ENCODE data around the gene STPG3.

Gene STPG3

DNA sequence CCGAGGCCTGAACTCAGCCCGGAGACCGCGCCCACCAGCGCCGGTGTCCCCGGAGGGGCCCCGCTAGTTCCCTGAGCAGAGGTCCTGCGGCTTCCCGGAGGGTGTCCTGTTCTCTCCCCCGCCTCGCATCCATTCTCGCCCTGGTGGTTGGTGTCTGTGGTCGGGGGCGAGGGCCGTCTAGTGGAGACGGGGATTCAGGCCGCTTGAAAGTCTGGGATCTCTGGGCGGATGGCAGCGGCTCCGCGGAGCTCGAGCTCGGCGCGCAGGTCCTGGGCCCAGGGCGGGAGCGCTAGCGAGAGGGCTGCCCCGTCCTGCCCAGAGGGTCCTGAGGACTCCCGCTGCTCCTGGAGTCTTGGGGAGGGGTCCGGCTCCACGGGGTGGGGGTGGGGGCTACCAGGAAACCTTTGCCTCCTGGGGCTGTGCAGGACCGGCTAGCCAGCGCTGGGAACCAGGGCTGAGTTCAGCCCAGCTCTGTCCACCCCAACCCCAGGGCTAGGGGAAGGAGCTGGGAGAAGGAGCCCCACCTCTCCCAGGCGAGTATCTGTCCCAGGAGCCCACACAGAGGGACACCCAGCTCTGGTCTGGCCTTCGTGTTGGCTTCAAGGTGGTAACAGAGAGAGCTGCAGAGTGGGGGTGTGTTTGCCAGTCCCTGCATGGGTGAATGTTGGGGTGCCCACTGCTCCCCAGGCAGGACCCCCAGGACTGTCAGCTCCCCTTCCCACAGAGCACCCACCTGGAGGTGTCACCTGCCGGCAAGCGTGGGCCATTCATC lies 30.4 kb downstream of the STPG3 start:
- no peak for FAIRE-seq

DNA sequence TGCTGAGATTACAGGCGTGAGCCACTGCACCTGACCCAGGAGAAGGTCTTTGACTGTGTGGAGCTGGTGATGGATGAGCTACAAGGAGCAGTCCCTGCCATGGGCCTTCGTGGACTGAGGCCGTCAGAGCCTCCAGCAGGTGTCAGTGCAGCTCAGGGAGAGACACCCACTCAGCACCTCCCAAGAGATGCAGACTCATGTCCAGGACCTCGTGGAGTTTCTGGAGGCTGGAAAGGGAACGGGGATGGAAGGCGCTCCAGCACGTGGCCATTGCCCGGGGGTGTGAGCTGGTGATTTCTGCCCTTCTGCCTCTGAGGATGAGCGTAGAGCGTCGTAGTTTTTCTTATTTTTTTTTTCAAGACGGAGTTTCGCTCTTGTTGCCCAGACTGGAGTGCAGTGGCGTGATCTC lies 35.9 kb downstream of the STPG3 start:
- FAIRE-seq = no peak

DNA sequence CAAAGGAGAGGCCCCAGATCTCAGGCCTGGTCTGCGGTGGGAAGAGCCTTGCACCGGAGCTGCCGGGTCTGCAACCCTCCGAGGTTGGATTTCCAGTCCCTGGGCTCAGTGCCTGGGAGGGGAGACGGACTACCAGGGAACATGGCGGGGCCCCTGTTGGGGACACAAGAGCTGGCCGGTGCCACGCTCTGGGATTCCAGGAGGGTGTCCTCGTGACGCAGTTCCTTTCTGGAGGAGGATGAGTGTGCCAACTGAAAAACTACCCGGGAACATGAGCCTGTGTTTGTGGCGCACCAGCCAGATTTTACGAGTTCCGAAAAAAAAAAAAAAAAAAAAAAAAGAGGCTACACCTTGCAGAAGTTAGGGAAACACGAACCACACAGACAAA lies 42.0 kb downstream of the STPG3 start:
- FAIRE-seq = no peak

DNA sequence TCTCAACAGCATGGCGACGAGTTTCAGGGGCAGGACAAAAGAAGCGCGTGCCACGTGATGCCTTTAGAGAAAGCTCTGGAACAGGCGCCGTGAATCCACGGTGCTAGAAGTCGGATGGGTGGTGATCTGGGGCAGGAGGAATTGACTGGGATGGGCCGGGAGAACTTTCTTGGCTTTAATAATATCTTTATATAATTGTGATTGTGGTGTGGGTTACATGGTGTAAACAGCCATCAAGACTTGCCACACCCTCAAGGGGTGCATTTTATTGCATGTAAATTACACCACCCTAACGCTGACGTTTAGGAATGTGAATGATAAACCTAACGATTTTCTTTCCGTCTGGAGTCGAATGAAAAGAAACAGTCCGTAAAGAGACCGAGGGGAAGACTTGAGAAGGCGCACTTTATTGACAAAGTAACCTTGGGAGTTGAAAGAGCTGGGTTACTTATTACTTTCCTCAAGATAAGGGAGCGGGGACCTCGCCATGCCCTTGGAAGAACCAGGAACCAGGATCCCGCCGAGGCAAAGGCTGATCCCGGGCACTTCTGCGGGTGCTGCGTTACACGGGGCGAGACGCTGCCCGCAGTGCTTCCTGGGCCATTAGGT lies 42.5 kb downstream of the STPG3 start:
- no peak for FAIRE-seq

- FAIRE-seq = no peak
Measured at GRCh38 chr9:137294091-137294680, 43.1 kb downstream of the STPG3 start.

- no peak for FAIRE-seq
Measured at GRCh38 chr9:137294681-137295237, 43.7 kb downstream of the STPG3 start.

DNA sequence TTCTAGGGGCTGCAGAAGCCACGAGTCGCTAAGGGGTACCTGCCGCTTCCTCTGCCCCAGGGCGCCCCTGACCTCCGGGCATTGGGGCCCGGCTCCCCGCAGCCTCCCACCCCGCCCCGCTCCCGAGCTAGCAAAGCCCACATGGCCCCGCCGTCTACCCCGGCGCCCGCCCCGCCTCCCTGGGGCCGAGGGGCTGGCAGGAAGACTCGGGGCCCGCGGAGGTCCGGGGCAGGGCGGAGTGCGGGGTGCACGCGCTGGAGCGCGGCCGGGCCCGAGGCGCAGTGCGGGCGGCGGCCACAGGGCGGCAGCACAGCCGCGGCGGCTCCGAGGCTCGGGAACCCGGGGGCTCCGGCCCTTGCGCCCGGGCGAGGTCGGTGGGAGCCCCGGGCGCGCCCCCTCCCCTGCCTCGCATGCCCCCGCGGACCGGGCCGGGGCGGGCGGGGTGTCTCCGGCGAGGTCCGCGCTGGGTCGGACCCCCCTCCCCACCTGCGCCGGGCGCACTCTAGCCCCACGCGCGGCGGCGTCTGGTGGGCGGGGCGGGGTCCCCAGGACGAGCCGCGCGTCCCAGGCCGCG lies 44.2 kb downstream of the STPG3 start:
- no peak for FAIRE-seq

DNA sequence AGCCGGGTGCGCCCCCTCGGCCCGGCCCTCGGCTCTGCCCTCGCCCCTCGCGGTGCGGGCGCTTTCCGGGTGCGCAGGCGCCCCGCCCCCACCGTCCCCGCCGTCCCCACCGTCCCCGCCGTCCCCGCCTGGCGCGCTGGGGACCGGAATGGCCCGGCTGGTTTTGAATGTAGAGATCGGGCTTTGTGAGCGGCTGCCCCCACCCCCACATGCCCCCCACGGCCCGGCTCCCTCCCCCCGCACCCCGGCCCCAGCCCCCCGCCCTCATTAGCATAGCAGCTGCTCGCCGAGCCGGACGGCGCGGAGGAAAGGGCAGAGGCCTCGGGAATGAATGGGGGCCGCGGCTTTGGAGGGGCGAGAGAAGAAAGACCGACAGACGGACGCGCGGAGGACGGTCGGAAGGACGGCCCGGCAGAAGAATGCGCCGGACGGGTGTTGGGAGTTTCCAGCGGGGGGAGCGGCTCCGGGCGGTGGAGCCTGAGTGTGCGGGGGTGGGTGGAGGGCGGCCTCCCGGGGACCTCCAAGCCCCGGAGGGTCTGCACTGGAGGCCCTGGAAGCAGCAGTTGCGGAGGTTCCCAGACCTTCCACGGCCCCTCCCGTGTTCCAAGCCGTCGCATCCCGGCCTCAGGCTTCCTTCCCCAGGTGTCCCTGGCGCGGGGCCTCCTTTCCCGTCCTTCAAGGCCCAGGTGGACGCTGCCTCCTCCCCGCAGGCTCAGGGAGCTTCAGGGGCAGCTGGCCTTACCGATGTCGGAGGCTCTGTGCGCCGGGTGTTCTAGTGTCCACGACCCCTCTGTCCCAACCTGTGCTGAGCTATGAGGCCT lies 45.0 kb downstream of the STPG3 start:
- FAIRE-seq = no peak

GRCh38 chr9:137296670-137297664 lies 45.9 kb downstream of the STPG3 start:
- FAIRE-seq = no peak

GRCh38 chr9:137297966-137298365 lies 46.9 kb downstream of the STPG3 start:
- FAIRE-seq = no peak

GRCh38 chr9:137298401-137299202 lies 47.5 kb downstream of the STPG3 start:
- FAIRE-seq = peak; percentile 15

GRCh38 chr9:137299203-137299565 lies 48.1 kb downstream of the STPG3 start:
- FAIRE-seq = no peak

- no peak for FAIRE-seq
Measured at GRCh38 chr9:137299938-137300337, 48.9 kb downstream of the STPG3 start.

GRCh38 chr9:137300567-137301080 lies 49.5 kb downstream of the STPG3 start:
- FAIRE-seq = no peak

DNA sequence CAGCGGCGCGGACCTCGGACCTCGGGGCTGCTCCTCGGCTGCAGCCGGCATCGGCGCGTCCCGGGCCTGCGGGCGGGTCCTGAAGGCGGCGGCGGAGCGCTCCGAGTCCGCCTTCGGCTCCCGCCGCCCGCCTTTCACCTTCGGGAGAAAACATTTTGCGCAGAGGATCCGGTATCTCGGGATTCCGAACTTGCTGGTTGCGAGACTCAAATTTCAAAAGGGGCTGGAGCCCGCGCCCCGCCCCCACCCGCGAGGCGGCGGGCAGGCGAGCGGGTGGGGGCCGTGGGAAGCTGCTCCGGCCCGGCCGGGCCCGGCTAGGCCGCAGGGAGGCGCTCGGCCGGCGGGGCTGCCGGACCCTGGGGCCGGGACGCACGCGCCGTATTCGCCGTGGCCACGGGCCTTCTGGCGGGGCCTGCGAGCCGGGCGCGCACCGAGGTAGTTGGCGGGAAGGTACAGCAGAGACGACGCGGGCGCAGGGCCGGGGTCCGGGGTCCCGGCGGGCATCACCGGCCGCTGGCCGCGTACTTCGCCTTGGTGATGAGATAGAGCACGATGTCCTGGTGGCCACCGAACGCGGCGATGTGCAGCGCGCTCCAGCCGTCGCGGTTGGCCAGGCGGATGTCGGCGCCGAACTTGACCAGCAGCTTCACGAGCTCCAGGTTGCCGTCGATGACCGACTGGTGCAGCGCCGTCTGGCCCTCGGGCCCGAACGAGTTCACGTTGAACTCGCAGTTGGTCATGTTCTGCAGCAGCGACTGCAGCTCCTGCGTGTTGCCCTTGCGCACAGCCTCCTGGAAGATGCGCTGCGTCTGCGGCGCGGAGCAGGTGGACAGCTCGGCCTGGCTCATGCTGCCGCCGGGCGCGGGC lies 50.2 kb downstream of the STPG3 start:
- no peak for FAIRE-seq

DNA sequence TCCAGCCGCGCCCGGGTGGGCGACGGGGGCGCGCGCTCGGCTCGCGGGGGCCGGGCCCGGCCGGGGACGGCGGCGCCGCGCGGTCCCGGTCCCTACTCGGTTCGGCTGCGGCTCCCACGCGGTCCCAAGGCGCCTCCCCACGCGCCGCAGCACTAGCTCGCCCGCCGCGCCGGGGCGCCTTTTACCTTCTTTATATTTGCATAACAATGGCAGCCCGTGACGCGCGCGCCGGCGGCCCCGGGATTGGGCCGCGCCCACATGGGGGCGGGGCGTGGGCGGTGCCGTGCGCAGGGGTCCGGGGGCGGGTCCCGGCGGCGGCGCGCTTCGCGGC lies 51.0 kb downstream of the STPG3 start, which contains the start of gene NRARP:
NRARP (minus strand) TSS at position 154 of the 331 bp plus-strand sequence. CDS start 343 bp downstream, outside the sequence.
- no peak for FAIRE-seq

DNA sequence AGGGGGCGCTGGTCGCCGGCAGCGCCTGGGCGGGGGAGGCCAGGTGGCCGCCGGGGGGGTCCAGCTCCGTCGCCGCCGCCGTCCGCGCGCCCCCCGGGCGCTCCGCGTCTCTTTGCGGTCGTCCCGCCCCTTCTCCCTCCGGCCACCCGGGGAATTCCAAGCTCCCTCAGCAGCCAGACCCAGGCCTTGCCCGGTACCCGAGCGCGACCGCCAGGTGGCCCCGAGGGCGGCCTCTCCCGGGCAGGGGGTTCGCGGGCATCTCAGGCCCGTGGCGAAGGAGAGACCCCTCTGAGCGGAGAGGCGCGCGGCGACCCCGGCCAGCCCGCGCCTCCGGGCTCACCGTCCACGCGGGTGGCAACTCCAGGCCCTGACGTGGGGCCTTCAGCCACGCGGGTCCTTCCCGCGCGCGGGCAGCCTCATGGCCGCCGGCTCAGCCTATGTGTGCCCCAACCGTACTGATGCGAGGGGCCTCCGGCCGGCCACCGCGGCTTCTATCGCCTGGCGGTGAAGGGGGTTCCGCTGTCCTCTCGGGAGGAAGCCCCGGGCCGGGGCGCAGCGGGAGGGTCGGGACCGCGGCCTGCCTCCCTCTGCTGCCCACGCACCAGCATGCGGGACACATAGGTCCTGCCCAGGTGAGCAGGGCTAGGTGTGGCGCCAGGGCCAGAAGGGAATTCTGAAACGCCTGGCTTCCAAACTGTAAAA lies 51.5 kb downstream of the STPG3 start:
- no peak for FAIRE-seq
